Measurements from ENCODE around the gene PIP5K1C. TPM values are rescaled to one million over a fixed set of nuclear protein-coding genes. Genes with fewer than 3 reads are reported as not detected.

The PIP5K1C gene
- total RNA-seq, 4 donors from 2014 or later = 73.2 to 180 (median 99.9) TPM

- no peak overlapping the region for H3K27ac ChIP-seq (replicated peaks in 1 of 4)
- no peak for DNase-seq (ENCODE audit: extremely low spot score)
- H3K4me3 ChIP-seq = no peak overlapping the region
- H3K9me3 ChIP-seq = no peaks in the 10 kb centered on the region
- TF ChIP-seq POLR2A (IDR thresholded peaks at IDR 0.05; ENCODE audit: low read depth) (no peak), POLR2AphosphoS5 (IDR thresholded peaks at IDR 0.05) (no peak), EP300 (IDR thresholded peaks at IDR 0.05) (no peak), CTCF (IDR thresholded peaks at IDR 0.05) (no peak)
- intact Hi-C loops (cut with DNase I) = loop anchor here (5.0 kb wide), 1 partner anchor 161 kb away; no protein-coding TSS in a partner anchor
- no peaks in the 10 kb centered on the region for H3K36me3 ChIP-seq
- WGBS = 89% methylated on average over 12 of the region's 12 CpGs
- peaks cover 0 to 14% (median 7%) of the 10 kb centered on the region in 4 donors for H3K4me1 ChIP-seq
- peaks cover 0 to 19% (median 0%) of the 10 kb centered on the region in 4 donors for H3K27me3 ChIP-seq
Measured at GRCh38 chr19:3707868-3708206, 7.6 kb upstream of the PIP5K1C start.

GRCh38 chr19:3701200-3701599 is 932 bp upstream of the PIP5K1C start:
- Histone ChIP-seq H3K27me3 (peaks cover 0 to 11% (median 0%) of the 10 kb centered on the region in 4 donors), H3K9me3 (no peaks in the 10 kb centered on the region), H3K4me1 (peaks cover 21 to 40% (median 34%) of the 10 kb centered on the region in 4 donors), H3K36me3 (peaks cover 0 to under 1% (median 0%) of the 10 kb centered on the region in 4 donors), H3K27ac (replicated peaks in 1 of 4) (no peak overlapping the region), H3K4me3 (no peak overlapping the region)
- intact Hi-C loops (cut with DNase I) = no loop called here
- WGBS = 0% methylated on average over 1 of the region's 1 CpG
- DNase-seq (ENCODE audit: extremely low spot score) = no peak
- TF ChIP-seq CTCF (IDR thresholded peaks at IDR 0.05) (no peak), EP300 (IDR thresholded peaks at IDR 0.05) (no peak), POLR2A (IDR thresholded peaks at IDR 0.05; ENCODE audit: low read depth) (no peak), POLR2AphosphoS5 (IDR thresholded peaks at IDR 0.05) (no peak)

GRCh38 chr19:3699741-3700241 is 477 bp downstream of the PIP5K1C start:
- H3K27me3 ChIP-seq = no peaks in the 10 kb centered on the region
- TF ChIP-seq POLR2A (IDR thresholded peaks at IDR 0.05; ENCODE audit: low read depth) (no peak), CTCF (IDR thresholded peaks at IDR 0.05) (no peak), EP300 (IDR thresholded peaks at IDR 0.05) (no peak), POLR2AphosphoS5 (IDR thresholded peaks at IDR 0.05) (no peak)
- WGBS = 2% methylated on average over 7 of the region's 43 CpGs
- H3K9me3 ChIP-seq = no peaks in the 10 kb centered on the region
- DNase-seq (ENCODE audit: extremely low spot score) = no peak
- peak overlapping the region; percentile 93 to 99 (median 96) for H3K27ac ChIP-seq (replicated peaks in 1 of 4)
- H3K36me3 ChIP-seq = peaks cover 0 to 12% (median 6%) of the 10 kb centered on the region in 4 donors
- H3K4me1 ChIP-seq = peaks cover 21 to 54% (median 46%) of the 10 kb centered on the region in 4 donors
- peak overlapping the region; percentile 93 to 99 (median 96) for H3K4me3 ChIP-seq
- intact Hi-C loops (cut with DNase I) = no loop called here

- WGBS = 2% methylated on average over 16 of the region's 34 CpGs
- no peak for DNase-seq (ENCODE audit: extremely low spot score)
- intact Hi-C loops (cut with DNase I) = no loop called here
Measured at GRCh38 chr19:3698974-3699740, 1.1 kb downstream of the PIP5K1C start.

More at GRCh38 chr19:3698974-3699740, 1.1 kb downstream of the PIP5K1C start:
- no peaks in the 10 kb centered on the region for H3K9me3 ChIP-seq
- H3K27ac ChIP-seq (replicated peaks in 1 of 4) = peak overlapping the region; percentile 93 to 99 (median 96)
- no peaks in the 10 kb centered on the region for H3K27me3 ChIP-seq
- H3K4me3 ChIP-seq = peak overlapping the region; percentile 93 to 99 (median 96)
- peaks cover 21 to 61% (median 53%) of the 10 kb centered on the region in 4 donors for H3K4me1 ChIP-seq
- H3K36me3 ChIP-seq = peaks cover 0 to 13% (median 7%) of the 10 kb centered on the region in 4 donors
- TF ChIP-seq POLR2AphosphoS5 (IDR thresholded peaks at IDR 0.05) (peak; percentile 65 to 78), EP300 (IDR thresholded peaks at IDR 0.05) (no peak), CTCF (IDR thresholded peaks at IDR 0.05) (no peak), POLR2A (IDR thresholded peaks at IDR 0.05; ENCODE audit: low read depth) (no peak)
